Liver (tissue), 9 donors: ENCODE measurements around the gene GMDS. TPM values are rescaled to one million over a fixed set of nuclear protein-coding genes. Genes with fewer than 3 reads are reported as not detected.

Source experiments
- DNase-seq: peaks from one replicate; pipeline ENCODE4 v3.0.0-alpha.2; 2017; ENCODE audit warnings: low spot score
- H3K27ac ChIP-seq, 2 donors: one replicate each; pipeline ENCODE4 v1.7.0; 2013; ENCODE audit warnings: inconsistent platforms in 2 of 2, low read length in 2 of 2, control low read depth in 1 of 2, low read depth in 1 of 2, mild to moderate bottlenecking in 1 of 2
- H3K27me3 ChIP-seq, 4 donors: one replicate each; pipeline versions ENCODE4 v1.6.1 to v1.7.0; 2013; ENCODE audit warnings: low read length in 3 of 4, inconsistent platforms in 1 of 4, mild to moderate bottlenecking in 1 of 4, moderate library complexity in 1 of 4; ENCODE audit not compliant: control insufficient read depth in 4 of 4, insufficient read depth in 4 of 4
- H3K36me3 ChIP-seq, 4 donors: one replicate each; pipeline versions ENCODE4 v1.6.1 to v1.7.0; 2013; ENCODE audit warnings: low read length in 3 of 4, mild to moderate bottlenecking in 3 of 4, low read depth in 1 of 4, moderate library complexity in 1 of 4; ENCODE audit not compliant: control insufficient read depth in 4 of 4, insufficient read depth in 3 of 4
- H3K4me1 ChIP-seq, 4 donors: one replicate each; pipeline versions ENCODE4 v1.6.1 to v1.7.0; 2013; ENCODE audit warnings: low read length in 3 of 4, mild to moderate bottlenecking in 3 of 4, moderate library complexity in 1 of 4; ENCODE audit not compliant: control insufficient read depth in 4 of 4, insufficient read depth in 4 of 4
- H3K4me3 ChIP-seq, 3 donors: one replicate each; pipeline versions ENCODE4 v1.6.1 to v1.7.0; 2013; ENCODE audit warnings: low read length in 3 of 3, control low read depth in 1 of 3, low read depth in 1 of 3, mild to moderate bottlenecking in 1 of 3
- H3K9ac ChIP-seq, 2 donors: one replicate each; pipeline ENCODE4 v1.7.0; 2013; ENCODE audit warnings: low read length in 2 of 2, mild to moderate bottlenecking in 2 of 2, moderate library complexity in 2 of 2, control low read depth in 1 of 2, low read depth in 1 of 2
- H3K9me3 ChIP-seq, 4 donors: one replicate each; pipeline versions ENCODE4 v1.6.1 to v1.7.0; 2013; ENCODE audit warnings: low read length in 3 of 4; ENCODE audit not compliant: control insufficient read depth in 4 of 4
- EGR1 ChIP-seq, 2 donors: IDR thresholded peaks; 2 replicates each; pipeline ENCODE4 v1.6.1; 2016 to 2018; ENCODE audit warnings: antibody characterized with exemption in 2 of 2, low read depth in 2 of 2
- FOXA1 ChIP-seq: IDR thresholded peaks from 2 replicates; pipeline ENCODE4 v1.6.1; 2016; ENCODE audit warnings: antibody characterized with exemption
- GABPA ChIP-seq, 2 donors: IDR thresholded peaks in 1 of 2; conservative IDR thresholded peaks in 1 of 2; 2 replicates each; pipeline ENCODE4 v1.6.1; 2016; ENCODE audit warnings: antibody characterized with exemption in 2 of 2, mild to moderate bottlenecking in 1 of 2, moderate library complexity in 1 of 2
- JUND ChIP-seq, 2 donors: IDR thresholded peaks; 2 replicates each; pipeline ENCODE4 v1.6.1; 2016; ENCODE audit warnings: antibody characterized with exemption in 2 of 2
- NR2F2 ChIP-seq: IDR thresholded peaks from 2 replicates; pipeline ENCODE4 v1.6.1; 2016; ENCODE audit warnings: antibody characterized with exemption
- RAD21 ChIP-seq, 2 donors: IDR thresholded peaks; 2 replicates each; pipeline ENCODE4 v1.6.1; 2016; ENCODE audit warnings: antibody characterized with exemption in 2 of 2, mild to moderate bottlenecking in 2 of 2
- RXRA ChIP-seq, 2 donors: IDR thresholded peaks; 2 replicates each; pipeline ENCODE4 v1.6.1; 2017 to 2018; ENCODE audit warnings: antibody characterized with exemption in 2 of 2, mild to moderate bottlenecking in 1 of 2
- SP1 ChIP-seq: IDR thresholded peaks from 2 replicates; pipeline ENCODE4 v1.6.1; 2018; ENCODE audit warnings: antibody characterized with exemption, mild to moderate bottlenecking
- TAF1 ChIP-seq: conservative IDR thresholded peaks from 2 replicates; pipeline ENCODE4 v1.6.1; 2016; ENCODE audit warnings: antibody characterized with exemption, mild to moderate bottlenecking
- YY1 ChIP-seq: IDR thresholded peaks from 2 replicates; pipeline ENCODE4 v1.6.1; 2016; ENCODE audit warnings: antibody characterized with exemption, mild to moderate bottlenecking
- whole genome bisulfite sequencing: extraction: QIAGEN DNeasy Blood & Tissue Kit; methylation state at CpG from one replicate; pipeline ENCODE4 v1.1.7; 2013; 5-methylcytosine and 5-hydroxymethylcytosine counted together
- polyA plus RNA-seq, 2 donors: library from polyadenylated mRNA; stranded (reverse) in 1 of 2; unstranded in 1 of 2; fragments of 200-250 nt in 1 of 2; fragments of >200 nt in 1 of 2; fragmentation: Nextera tagmentation in 1 of 2; extraction: Ambion mirVana in 1 of 2; gene quantifications; one replicate each; pipeline versions ENCODE4 v1.2.1 to v1.2.3, GENCODE V29; 2013 to 2015
- total RNA-seq, 2 donors: library from RNA; depleted of rRNA; stranded (reverse); fragments of >200 nt; gene quantifications; one replicate each; pipeline ENCODE4 v1.2.3, GENCODE V29; 2014
- TF ChIP-seq, protein P1 (sequence below): IDR thresholded peaks from 2 replicates; pipeline ENCODE4 v1.6.1; 2016; ENCODE audit warnings: antibody characterized with exemption
- TF ChIP-seq, protein P2 (sequence below): IDR thresholded peaks from 2 replicates; pipeline ENCODE4 v1.6.1; 2016; ENCODE audit warnings: antibody characterized with exemption, mild to moderate bottlenecking
- TF ChIP-seq, protein P3 (sequence below): fragments of 150-350 bp; IDR thresholded peaks from 2 replicates; pipeline ENCODE4 v1.5.1; 2017; ENCODE audit warnings: improper control_type of control experiment, low read depth, low read length; ENCODE audit not compliant: missing input control
- TF ChIP-seq, protein P4 (sequence below): IDR thresholded peaks from 2 replicates; pipeline ENCODE4 v1.6.1; 2016; ENCODE audit warnings: antibody characterized with exemption
- TF ChIP-seq, protein P5 (sequence below): IDR thresholded peaks from 2 replicates; pipeline ENCODE4 v1.6.1; 2016; ENCODE audit warnings: antibody characterized with exemption
- donor health status: healthy.
- donor health status: healthy.
- donor health status: healthy.
- donor health status: healthy.
- donor health status: healthy.

Gene GMDS
- total and polyA plus RNA-seq, 4 donors: 3.5 to 15.6 (median 13.0) TPM

DNA sequence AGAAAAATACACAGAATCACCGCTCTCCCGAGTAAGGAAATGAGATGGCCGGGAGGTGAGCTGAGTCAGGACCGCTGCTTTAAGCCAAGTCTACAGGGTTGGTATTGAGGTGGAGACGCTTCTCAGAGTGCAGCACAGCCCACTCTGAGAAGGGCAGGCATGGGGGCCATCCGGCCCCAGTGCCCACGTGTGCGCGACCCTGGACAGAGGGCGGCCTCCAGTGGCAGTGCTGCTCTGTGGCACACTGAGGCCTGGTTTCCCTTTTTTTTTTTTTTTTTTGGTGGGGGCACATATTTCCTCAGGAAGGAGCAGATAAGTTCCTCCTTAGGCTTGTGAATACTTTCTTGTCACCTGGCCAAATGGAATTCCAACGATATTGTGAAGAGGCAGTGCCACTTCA, 546.9 kb downstream of the GMDS start:
- WGBS: 90% methylated on average over 11 of the region's 11 CpGs
- no peak overlapping the region for H3K27ac ChIP-seq
- TF ChIP-seq YY1: no peak
- TF ChIP-seq, protein P1, sequence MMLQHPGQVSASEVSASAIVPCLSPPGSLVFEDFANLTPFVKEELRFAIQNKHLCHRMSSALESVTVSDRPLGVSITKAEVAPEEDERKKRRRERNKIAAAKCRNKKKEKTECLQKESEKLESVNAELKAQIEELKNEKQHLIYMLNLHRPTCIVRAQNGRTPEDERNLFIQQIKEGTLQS: no peak
- no peak for TF ChIP-seq JUND (IDR thresholded peaks at IDR 0.05)
- TF ChIP-seq TAF1: no peak
- TF ChIP-seq GABPA (IDR thresholded peaks at IDR 0.05 in 1 of 2, conservative IDR thresholded peaks at IDR 0.05 in 1 of 2): no peak
- no peak for TF ChIP-seq EGR1 (IDR thresholded peaks at IDR 0.05; ENCODE audit: low read depth in 2 of 2)
- TF ChIP-seq, protein P2, sequence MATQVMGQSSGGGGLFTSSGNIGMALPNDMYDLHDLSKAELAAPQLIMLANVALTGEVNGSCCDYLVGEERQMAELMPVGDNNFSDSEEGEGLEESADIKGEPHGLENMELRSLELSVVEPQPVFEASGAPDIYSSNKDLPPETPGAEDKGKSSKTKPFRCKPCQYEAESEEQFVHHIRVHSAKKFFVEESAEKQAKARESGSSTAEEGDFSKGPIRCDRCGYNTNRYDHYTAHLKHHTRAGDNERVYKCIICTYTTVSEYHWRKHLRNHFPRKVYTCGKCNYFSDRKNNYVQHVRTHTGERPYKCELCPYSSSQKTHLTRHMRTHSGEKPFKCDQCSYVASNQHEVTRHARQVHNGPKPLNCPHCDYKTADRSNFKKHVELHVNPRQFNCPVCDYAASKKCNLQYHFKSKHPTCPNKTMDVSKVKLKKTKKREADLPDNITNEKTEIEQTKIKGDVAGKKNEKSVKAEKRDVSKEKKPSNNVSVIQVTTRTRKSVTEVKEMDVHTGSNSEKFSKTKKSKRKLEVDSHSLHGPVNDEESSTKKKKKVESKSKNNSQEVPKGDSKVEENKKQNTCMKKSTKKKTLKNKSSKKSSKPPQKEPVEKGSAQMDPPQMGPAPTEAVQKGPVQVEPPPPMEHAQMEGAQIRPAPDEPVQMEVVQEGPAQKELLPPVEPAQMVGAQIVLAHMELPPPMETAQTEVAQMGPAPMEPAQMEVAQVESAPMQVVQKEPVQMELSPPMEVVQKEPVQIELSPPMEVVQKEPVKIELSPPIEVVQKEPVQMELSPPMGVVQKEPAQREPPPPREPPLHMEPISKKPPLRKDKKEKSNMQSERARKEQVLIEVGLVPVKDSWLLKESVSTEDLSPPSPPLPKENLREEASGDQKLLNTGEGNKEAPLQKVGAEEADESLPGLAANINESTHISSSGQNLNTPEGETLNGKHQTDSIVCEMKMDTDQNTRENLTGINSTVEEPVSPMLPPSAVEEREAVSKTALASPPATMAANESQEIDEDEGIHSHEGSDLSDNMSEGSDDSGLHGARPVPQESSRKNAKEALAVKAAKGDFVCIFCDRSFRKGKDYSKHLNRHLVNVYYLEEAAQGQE: no peak
- TF ChIP-seq FOXA1: no peak
- no peak for TF ChIP-seq NR2F2
- TF ChIP-seq, protein P3, sequence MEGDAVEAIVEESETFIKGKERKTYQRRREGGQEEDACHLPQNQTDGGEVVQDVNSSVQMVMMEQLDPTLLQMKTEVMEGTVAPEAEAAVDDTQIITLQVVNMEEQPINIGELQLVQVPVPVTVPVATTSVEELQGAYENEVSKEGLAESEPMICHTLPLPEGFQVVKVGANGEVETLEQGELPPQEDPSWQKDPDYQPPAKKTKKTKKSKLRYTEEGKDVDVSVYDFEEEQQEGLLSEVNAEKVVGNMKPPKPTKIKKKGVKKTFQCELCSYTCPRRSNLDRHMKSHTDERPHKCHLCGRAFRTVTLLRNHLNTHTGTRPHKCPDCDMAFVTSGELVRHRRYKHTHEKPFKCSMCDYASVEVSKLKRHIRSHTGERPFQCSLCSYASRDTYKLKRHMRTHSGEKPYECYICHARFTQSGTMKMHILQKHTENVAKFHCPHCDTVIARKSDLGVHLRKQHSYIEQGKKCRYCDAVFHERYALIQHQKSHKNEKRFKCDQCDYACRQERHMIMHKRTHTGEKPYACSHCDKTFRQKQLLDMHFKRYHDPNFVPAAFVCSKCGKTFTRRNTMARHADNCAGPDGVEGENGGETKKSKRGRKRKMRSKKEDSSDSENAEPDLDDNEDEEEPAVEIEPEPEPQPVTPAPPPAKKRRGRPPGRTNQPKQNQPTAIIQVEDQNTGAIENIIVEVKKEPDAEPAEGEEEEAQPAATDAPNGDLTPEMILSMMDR: no peak
- TF ChIP-seq, protein P4, sequence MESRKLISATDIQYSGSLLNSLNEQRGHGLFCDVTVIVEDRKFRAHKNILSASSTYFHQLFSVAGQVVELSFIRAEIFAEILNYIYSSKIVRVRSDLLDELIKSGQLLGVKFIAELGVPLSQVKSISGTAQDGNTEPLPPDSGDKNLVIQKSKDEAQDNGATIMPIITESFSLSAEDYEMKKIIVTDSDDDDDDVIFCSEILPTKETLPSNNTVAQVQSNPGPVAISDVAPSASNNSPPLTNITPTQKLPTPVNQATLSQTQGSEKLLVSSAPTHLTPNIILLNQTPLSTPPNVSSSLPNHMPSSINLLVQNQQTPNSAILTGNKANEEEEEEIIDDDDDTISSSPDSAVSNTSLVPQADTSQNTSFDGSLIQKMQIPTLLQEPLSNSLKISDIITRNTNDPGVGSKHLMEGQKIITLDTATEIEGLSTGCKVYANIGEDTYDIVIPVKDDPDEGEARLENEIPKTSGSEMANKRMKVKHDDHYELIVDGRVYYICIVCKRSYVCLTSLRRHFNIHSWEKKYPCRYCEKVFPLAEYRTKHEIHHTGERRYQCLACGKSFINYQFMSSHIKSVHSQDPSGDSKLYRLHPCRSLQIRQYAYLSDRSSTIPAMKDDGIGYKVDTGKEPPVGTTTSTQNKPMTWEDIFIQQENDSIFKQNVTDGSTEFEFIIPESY: no peak
- TF ChIP-seq, protein P5, sequence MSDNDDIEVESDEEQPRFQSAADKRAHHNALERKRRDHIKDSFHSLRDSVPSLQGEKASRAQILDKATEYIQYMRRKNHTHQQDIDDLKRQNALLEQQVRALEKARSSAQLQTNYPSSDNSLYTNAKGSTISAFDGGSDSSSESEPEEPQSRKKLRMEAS: no peak
- no peak for TF ChIP-seq SP1

DNA sequence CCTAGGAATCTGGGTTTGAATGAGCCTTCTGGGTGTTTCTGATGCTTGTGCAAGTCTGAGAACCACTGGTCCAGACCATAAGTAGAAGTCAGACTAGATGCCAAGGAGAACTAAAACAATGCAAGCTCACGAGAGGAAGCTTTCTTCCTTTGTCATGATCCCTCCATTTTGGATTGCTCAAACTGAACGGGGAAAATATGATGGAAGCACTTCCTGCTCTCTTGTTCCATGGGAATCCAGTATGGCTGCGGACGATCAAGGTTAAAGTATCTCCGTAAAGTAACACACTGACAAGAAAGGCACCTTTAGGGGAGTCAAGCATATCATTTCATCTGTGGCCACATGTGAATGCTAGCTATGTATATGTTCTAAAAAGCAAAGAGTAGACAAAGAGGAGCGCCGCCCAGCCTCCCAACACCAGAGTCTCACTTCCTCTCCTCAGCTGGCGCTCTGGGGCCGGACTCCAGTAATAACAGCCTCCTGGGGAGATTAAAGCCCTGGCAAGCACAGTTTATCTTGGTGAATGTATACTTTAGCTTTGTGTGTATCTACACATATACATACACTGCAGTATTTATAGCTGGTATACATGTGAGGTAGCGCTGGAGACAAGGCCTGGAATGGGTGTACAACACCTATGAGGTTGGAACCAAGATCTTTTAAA, 547.6 kb downstream of the GMDS start:
- no peaks in the 10 kb centered on the region for H3K27me3 ChIP-seq
- no peaks in the 10 kb centered on the region for H3K4me1 ChIP-seq
- H3K27ac ChIP-seq: no peak overlapping the region
- no peak overlapping the region for H3K9ac ChIP-seq
- TF ChIP-seq RXRA (IDR thresholded peaks at IDR 0.05) (no peak), EGR1 (IDR thresholded peaks at IDR 0.05; ENCODE audit: low read depth in 2 of 2) (no peak), NR2F2 (no peak), RAD21 (IDR thresholded peaks at IDR 0.05) (no peak), SP1 (no peak), FOXA1 (no peak), TAF1 (no peak), JUND (IDR thresholded peaks at IDR 0.05) (no peak)
- TF ChIP-seq, protein P2: no peak
- TF ChIP-seq, protein P4: no peak
- no peak overlapping the region for H3K4me3 ChIP-seq
- WGBS: 96% methylated on average over 10 of the region's 10 CpGs
- H3K36me3 ChIP-seq: no peaks in the 10 kb centered on the region
- DNase-seq: no peak
- H3K9me3 ChIP-seq: no peaks in the 10 kb centered on the region

More for the DNA sequence above, 546.9 kb downstream of the GMDS start:
- DNase-seq: no peak
- no peaks in the 10 kb centered on the region for H3K4me1 ChIP-seq
- no peak overlapping the region for H3K9ac ChIP-seq
- no peaks in the 10 kb centered on the region for H3K36me3 ChIP-seq
- no peak overlapping the region for H3K4me3 ChIP-seq
- H3K9me3 ChIP-seq: no peaks in the 10 kb centered on the region
- H3K27me3 ChIP-seq: no peaks in the 10 kb centered on the region
